HG03521 (cell line): ENCODE results near the gene USP7.

ENCODE experiments used
- ATAC-seq: cut with Tn5 transposase; IDR thresholded peaks from one replicate; pipeline ENCODE4 v1.9.1; 2021; ENCODE audit warnings: mild to moderate bottlenecking, moderate library complexity; ENCODE audit not compliant: unreplicated experiment

USP7 gene

DNA sequence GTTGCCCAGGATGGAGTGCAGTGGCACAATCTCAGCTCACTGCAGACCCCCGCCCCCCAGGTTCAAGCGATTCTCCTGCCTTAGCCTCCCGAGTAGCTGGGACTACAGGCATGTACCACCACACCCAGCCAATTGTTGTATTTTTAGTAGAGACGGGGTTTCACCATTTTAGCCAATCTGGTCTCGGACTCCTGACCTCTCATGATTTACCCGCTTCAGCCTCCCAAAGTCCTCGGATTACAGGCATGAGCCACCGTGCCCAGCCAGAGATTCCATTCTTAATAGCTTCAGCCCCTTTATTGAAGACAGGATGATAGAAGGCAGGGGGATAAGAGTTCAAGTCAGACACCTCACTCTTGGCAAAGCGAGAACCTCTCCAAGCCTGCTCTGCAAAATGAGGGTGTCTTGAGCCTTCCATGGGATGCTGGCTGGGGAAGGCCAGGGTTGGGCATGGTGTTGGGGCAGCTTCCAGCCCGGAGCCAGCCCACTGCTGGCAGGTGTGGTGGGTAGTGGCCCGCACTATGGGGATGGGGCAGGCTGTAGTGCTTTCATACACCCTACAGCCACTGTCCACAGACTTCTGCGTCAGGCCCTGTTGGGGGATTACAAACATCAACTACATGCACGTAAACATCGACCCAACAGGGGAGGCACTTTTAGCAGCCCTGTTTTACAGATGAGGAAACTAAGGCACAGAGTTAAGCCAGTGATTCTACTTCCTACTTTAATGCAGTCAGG lies 98.4 kb downstream of the USP7 start:
- ATAC-seq = no peak

DNA sequence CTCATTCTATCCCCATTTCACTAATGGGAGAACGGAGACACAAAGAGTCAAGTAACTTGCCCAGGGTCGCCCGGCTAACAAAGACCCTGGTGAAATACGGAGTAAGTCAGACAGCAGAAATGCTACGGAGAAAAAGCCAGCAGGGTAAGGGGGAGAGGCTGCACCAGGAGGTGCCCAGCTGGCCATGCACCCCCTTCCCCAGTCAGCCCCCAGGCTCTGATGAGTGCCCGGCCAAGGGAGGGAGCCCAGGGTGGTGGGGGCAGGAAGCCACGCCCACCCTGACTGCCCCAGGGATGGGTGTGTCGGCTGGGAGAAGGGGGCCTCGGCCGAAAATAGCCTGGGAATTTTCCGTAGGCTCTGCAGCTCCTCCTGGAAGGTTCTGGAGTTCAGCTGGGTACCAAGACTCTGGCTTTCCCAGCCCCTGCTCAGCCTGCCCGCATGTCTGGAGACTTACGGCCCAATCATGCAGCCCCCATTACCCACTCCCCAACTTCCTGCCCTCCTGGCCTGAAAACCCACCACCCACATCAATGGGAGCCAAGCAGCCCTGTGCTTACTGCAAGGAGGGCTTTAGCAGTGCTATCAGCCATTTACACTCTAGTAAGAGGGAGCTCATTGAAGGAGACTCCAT lies 99.1 kb downstream of the USP7 start:
- no peak for ATAC-seq

DNA sequence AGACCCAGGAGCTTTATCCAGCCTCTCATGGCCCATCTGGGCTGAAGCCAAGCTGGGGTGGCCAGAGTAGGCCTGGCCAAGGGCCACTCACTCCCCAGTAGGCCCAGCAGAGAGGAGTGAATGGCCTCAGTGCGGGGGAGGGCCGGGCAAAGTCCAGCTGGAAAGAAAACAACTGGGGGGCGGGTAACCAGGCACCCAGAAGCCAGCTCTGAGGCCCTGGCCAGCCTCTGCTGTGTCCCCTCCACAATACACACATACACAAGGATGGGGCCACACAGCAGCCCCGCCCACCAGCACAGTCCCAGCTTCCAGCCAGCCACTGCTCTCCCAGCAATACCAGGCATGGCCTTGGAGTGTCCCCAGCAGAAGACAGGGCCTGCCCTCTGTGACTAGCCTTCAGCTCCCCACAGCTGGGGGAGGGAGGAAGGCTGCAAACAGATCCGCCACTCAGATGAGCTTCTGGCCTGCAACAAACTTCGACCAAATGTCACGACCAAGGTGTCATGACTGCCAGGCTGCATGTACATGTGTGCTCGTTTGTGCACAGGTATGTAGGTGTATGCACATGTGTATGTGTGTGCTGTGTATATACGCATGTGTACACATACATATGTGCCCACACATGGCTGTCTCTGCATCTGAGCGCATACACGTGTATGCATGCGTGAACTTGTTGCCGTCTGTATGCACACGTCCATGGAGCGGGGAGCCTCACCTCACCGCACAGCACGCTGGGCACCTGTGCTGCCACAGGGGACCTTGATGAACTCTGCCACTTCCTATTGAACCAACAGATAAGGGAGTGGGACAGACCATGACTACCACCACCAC lies 99.9 kb downstream of the USP7 start:
- ATAC-seq = no peak

DNA sequence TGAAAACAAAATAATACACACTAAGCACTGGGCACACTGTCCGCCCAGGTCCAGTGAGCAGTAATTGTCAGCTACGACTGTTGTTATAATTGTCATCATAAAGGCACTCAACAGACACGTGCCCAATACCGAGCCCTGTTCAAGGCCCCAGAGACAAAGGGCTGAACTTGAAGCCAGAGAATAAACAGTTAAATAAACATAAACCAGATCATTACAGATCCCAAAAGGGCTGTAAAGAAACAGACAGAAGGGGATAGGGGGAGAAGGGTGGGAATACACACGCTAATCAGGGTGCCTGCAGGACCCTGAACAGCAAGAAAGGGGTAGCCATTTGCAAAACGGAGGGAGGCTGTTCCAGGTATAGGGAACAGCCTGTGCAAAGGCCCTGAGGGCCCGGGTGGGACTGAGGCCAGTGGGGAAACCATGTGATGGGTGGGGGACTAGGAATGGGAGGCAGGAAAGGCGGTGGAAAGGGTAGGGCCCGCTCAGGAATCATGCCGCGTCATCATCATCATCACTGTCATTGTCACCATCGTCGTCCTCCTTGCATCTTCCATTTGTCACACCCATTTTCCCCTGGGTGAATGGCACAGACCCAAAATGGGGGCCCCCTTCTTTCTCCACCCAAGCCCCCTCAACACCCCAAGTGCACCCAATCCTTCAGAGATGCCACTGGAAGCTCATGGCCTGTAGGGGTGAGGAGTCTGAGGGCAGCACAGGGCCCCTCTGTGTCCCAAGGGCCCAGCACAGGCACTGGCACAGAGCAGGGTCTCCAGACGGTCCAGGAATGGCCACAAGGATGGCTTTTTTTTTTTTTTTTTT lies 101.2 kb downstream of the USP7 start:
- ATAC-seq = no peak

DNA sequence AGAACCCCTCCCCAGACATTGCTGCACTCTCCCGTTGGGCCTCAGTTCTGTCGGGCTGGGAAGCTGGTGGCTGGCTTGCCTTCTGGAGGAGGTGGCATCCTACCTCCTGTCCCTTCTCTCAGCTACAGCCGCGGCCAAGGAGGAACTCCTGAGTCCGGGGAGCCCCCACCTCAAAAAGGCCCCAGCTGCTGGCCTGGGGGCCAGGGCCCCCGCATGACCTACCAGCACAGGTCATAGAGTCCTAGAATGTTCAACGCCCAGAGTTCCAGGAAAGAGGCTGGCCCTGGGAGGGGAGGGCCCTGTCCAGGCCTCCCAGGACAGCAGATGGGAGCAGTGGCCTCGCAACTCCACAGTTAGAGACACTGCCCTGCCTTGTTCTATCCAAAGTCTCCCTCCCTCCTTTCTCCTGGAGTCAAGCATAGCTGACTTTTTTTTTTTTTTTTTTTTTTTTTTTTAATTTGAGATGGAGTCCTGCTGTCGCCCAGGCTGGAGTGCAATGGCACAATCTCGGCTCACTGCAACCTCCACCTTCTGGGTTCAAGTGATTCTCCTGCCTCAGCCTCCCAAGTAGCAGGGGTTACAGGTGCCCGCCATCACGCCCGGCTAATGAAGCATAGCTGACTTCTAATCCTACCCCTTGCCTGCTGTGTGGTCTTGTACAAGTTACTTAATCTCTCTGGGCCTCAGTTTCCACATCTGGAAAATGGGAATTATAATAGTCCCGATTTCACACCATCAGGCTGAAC lies 102.0 kb downstream of the USP7 start:
- ATAC-seq = no peak

DNA sequence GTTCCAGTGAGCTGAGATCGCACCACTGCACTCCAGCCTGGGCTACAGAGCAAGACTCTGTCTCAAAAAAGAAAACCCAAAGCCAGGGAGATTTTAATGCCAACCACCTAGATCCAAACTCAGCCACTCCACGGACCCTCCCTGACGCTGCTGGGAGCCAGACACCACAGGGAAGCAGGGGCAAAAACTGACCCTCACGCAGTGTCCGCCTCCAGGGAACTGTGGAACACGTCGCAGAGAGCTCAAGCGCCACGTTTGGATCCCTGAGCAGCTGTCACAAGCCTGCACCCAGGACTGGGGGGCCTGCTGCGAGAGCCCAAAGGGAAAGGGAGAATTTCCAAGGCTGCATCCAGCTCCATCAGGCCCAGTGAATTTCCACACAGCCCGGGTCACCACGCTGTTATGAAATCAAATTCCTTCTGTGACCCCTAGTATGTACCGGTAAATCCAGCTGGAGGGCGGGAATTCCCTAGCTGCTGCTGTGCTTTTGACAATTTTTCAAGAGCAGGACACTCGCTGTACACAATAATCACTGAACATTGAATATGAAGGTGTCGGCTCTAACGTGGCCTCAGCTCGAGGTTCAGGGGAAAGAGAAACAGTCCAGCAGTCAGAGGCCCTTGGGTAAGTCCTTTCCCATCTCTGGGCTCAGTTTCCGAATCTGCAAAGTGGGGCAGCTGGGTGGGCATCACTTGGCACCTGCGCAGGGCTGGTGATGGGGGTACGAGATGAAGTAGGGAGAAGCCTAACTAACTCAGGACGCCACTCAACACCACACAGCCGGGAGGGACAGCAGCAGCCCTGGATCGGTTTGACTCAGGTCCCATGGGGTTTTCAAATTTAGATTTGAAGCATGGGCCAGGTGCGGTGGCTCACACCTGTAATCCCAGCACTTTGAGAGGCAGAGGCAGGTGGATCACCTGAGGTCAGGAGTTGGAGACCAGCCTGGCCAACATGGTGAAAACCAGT lies 103.5 kb downstream of the USP7 start:
- no peak for ATAC-seq

DNA sequence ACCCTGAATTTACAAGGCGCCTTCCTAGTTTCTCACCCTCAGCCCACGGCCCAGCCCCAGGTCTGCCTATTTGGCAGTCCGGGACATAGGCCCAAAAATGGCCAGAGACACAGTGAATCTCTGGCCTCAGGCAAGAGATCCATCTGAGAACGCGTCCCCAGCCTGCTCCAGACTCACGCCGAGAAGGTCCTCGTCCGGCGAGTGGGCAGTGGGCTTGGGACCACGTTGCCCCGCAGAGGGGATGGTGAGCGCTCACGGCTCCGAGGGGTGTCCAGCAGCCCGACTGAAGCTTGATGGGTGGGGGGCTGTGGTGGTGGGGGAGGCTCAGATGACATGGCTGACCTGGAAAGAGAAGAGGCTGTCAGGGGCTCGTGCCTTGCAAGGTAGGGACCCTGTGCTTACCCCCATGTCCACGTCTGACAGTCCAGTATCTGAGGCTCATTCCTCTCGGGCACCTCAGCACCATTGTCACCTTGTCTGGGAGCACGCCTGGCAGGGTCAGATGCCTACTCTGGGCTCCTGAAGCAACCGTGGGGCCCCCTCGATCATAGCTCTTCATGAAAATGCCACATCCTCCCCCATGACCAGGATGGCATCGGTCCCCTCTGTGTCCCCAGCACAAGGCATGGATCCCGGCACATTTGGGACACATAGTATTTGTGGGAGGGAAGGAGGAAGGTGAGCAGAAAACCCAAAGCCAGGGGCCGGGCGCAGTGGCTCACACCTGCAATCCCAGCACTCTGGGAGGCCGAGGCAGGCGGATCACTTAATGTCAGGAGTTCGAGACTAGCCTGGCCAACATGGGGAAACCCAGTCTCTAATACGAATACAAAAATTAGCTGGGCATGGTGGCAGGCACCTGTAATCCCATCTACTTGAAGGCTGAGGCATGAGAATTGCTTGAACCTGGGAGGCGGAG lies 104.5 kb downstream of the USP7 start:
- no peak for ATAC-seq

DNA sequence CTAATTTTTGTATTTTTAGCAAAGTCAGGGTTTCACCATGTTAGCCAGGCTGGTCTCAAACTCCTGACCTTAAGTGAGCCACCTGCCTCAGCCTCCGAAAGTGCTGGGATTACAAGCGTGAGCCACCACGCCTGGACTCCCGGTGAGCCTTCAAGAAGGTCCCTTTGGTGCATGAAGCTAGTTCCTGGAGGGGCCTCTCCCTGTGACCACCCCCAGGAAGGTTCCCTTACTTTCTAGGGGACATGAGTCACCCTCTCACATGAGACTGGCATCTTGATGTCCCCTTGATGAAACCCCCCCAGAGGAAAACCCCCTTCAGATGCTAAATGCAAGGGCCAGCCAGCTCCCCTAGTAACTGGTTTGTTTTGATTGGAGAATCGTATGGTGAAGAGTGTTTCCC lies 107.7 kb downstream of the USP7 start:
- no peak for ATAC-seq

DNA sequence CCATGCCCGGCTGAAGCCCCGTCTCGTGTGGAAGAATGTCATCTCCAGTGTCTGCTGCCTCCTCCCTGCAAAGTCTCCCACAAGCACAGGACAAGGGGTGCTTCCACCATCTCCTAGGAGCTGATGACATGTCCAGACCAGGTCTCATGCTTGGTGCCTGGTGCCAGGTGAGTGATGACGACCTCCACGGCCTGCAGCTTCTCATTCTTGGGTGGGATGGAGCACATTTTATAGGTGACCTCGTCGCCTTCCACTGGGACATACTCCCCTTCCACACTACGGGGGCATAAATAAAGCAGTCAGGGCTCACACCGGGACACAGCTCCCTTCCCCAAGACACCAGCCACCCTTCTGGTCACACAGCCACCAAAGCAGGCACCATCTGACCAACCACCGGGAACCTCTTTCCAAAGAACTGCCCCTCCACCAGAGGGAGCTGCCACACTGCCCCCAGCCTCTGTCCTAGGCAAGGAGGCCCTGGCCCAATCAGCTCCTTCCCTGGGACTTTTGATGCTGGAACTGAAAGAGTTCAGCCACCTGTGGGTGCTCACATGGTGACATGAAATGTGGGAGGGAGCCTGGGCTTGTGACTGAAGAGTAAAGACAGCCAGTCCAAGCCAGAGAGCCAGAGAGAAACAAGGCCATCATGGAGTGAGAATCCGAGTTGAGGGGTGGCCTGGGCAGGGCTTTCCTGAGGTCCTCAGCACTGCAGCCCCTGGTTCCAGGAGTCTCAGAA lies 108.5 kb downstream of the USP7 start:
- ATAC-seq = no peak

DNA sequence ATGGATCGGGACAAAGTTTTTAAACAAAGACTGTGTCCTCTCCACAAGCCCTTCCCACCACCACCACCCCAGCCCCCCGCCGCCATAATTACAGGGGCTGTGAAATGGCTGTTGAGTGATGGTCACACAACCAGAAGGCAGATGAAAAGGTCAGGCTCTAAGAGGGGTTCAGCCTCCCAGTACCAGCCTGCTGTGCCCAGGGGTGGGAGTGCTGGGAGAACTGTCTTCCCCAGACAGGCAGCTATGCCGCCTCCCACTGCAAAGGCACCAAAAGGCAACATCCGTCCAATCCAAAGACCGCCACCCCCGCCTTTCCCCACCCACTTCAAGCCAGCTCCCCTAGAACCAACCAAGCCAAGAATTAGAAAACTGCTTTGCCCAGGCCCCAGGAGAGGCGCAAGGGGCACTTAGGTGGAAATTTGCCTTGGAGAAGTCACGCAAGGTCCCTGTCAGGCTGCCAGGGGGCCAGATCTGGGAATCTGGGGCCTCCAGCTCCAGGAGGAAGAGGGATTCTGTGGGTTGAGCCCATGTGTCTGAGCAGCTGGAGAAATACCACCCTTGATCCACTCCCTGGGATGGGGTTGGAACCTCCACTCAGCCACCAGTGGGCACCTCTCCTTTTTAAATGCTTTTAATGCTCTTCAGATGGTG lies 109.3 kb downstream of the USP7 start:
- no peak for ATAC-seq

DNA sequence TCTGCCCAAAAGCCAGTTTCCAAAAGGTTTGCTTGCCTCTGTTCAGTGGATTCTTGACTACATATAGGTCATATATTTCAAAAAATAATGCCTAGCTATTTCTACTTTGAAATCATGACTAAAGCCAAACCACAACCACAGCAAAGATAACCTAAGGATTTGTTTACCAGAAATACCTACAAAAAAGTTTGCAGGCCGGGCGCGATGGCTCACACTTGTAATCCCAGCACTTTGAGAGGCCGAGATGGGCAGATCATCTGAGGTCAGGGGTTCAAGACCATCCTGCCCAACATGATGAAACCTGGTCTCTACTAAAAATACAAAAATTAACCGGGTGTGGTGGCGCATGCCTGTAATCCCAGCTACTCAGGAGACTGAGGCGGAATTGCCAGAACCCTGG lies 110.1 kb downstream of the USP7 start:
- ATAC-seq = no peak

DNA sequence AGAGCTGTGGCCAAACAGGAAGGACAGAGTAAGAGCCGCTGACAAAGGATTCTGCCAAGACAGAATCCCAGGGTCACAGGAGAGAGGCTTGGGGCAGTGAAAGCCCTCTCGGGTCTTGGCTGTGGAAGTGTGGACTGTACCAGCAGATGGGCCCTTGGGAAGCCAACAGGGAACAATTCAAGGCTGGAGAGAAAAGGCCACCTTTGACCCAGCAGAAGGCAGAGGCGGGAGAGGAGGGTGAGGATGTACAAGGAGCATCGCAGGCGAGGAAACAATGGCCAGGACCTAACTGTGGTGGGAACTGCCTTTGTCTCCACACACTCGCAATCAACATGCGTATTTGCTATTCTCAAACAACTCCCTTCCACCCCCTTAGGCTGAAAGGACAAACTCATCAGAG lies 110.6 kb downstream of the USP7 start:
- no peak for ATAC-seq

DNA sequence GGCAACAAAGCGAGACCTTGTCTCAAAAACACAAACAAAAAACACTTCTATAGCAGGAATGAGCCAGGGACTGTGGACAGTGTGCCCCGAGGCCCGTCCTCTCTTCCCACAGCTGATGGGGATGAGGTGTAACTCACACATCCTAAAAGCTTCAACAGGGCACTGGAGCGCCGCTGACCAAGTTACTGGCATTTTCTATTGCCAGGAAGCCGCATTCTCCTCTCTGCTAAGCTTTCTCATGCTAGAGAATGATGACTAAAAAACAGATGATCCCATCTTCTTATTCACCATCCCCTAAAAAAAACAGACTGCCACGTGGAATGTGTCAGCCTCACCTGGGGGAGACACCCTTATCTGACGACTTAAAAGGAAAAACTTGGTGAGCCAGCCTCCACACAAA lies 111.2 kb downstream of the USP7 start:
- ATAC-seq = no peak

DNA sequence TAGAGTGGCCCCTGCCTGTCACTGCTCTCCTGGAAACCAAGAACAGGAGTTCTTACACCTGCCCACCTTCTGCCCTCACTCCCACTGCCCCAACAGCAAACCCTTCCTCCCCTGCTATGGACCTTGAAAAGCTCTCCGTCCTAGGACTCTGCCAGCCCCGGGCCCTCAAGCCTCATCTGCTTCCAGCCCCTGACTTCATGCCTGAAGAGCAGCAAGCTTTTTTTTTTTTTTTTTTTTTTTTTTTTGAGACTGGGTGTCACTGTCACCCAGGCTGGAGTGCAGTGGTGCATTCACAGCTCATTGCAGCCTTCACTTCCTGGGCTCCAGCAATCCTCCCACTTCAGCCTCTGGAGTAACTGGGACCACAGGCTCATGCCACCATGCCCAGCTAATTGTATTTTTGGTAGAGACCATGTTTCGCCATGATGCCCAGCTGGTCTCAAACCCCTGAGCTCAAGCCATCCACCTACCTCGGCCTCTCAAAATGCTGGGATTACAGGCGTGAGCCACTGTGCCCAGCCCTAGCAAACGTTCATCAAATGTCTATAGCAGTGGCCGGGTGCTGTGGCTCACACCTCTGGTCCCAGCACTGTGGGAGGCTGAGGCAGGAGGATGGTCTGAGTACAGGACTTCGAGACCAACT lies 111.8 kb downstream of the USP7 start:
- no peak for ATAC-seq

DNA sequence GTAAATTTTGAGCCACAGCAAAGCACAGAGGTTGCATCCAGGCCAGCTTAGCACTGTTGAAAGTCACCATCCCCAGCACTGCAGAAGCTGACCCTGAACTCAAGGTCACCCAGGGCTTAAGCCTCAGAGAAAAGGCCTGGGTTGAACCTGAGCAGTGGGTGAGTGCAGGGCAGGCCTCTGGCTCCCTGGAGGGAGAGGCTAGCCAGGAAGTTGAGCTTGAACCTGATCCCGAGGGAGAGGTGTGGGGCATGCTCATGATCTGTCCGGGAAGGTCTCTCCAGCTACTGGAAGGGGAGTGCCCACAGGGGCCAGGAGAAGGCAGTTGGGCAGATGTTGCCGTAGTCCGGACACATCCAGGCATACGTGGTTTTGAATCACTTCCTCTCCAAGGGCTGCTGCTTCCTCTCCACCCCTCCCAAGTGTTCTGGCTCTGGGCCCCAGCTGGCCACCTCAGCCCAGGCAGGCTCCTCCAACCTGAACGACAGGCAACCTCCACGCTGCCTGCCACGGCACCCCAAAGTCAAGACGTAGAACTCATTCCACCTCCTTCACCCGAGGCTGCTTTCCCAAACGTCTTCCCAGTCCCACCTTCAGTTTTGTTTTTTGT lies 113.3 kb downstream of the USP7 start:
- ATAC-seq = no peak

DNA sequence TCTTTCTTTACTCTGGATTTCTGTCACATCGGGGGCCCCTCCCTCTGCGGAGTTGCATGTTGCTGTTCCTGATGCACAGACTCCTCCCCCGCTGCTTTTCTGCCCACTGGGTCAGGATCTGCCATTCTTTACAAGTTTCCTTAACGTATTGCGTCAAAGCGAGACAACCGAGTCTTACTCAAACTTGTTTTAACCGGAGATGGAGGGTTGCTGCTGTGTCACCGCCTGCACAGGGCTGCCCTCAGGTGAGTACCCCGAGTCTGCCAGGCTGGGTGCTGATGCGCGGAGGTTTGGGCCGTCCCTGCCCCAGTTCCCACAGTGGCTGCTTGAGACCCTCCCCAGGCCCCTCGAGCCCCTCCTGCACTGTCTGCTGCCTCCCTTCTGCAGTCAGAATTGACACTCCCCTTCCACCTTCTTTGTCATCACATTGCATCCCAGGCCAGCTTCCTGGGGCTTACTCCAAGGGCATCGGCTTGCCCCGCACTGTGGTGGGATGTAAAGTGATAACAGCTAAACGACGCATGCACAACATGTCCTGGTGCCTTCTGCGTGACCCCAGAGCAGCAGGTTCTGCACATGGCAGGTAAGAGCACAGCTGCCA lies 114.2 kb downstream of the USP7 start:
- ATAC-seq = no peak
